Right lobe of liver (tissue), 6 donors: ENCODE results near the gene CNPY4. TPM values are rescaled to one million over a fixed set of nuclear protein-coding genes. Genes with fewer than 3 reads are reported as not detected.
A peak's percentile ranks its signal among the peaks of the same experiment; 100 is the strongest.

ENCODE experiments used
- ATAC-seq, 4 donors: fragments of 200-7000 bp; cut with Tn5 transposase; one replicate each; pipeline ENCODE4 v1.9.1; 2020; ENCODE audit warnings: mild to moderate bottlenecking in 4 of 4, moderate library complexity in 4 of 4
- DNase-seq, 3 donors: peaks; one replicate each; pipeline ENCODE4 v3.0.0-alpha.2; 2020
- H3K27ac ChIP-seq, 3 donors: fragments of 200-600 bp; one replicate each; pipeline ENCODE4 v1.8.0; 2022
- H3K27me3 ChIP-seq, 2 donors: fragments of 200-600 bp; one replicate each; pipeline ENCODE4 v1.8.0; 2022
- H3K36me3 ChIP-seq, 4 donors: fragments of 200-600 bp; sonication (generic) in 1 of 4; one replicate each; pipeline versions ENCODE4 v1.5.1 to v1.8.0; 2017 to 2022; ENCODE audit warnings: control low read depth in 1 of 4
- H3K4me1 ChIP-seq, 4 donors: fragments of 200-600 bp; sonication (generic) in 1 of 4; one replicate each; pipeline versions ENCODE4 v1.5.1 to v1.8.0; 2017 to 2022; ENCODE audit warnings: control low read depth in 1 of 4
- H3K4me3 ChIP-seq, 3 donors: fragments of 200-600 bp; one replicate each; pipeline ENCODE4 v1.8.0; 2022
- H3K9me3 ChIP-seq, 4 donors: fragments of 200-600 bp; sonication (generic) in 1 of 4; one replicate each; pipeline versions ENCODE4 v1.5.1 to v1.8.0; 2017 to 2022; ENCODE audit warnings: control low read depth in 1 of 4
- CTCF ChIP-seq, 4 donors: fragments of 200-600 bp in 3 of 4; fragments of 450-650 bp in 1 of 4; IDR thresholded peaks; one replicate each; pipeline versions ENCODE4 v1.5.1 to v1.8.0; 2016 to 2022; ENCODE audit warnings: antibody characterized with exemption in 4 of 4, mild to moderate bottlenecking in 2 of 4
- POLR2A ChIP-seq: fragments of 450-650 bp; IDR thresholded peaks from one replicate; pipeline ENCODE4 v1.6.1; 2017; ENCODE audit warnings: antibody characterized with exemption, mild to moderate bottlenecking
- WGBS: methylation state at CpG from one replicate; pipeline ENCODE4 v1.1.6; 2018; ENCODE audit warnings: low coverage, low lambda C conversion rate; ENCODE audit not compliant: insufficient coverage; ENCODE audit errors: missing lambda C conversion rate; 5-methylcytosine and 5-hydroxymethylcytosine counted together
- intact Hi-C, 2 donors: fragments of 100-400 bp; cut with DNase I; formaldehyde crosslinking; loops; one replicate each; pipeline versions ENCODE4 v1.11.2 to v1.14.1; 2022
- long read RNA-seq: library from polyadenylated mRNA; unstranded; transcript quantifications from one replicate; pipeline ENCODE4 v2.0.0, GENCODE V29; 2019
- total RNA-seq, 6 experiments: library from RNA; depleted of rRNA in 2 of 6; stranded (reverse); fragments of >200 nt in 2 of 6; fragmentation: NEBNext Ultra II Directional in 3 of 6; extraction: Animal tissue kit (Norgen Biotek cat#: 25700) in 3 of 6; gene quantifications; one replicate each; pipeline versions ENCODE4 v1.1.0 to v1.2.4, GENCODE V29; 2016 to 2023
- donor health status: DM: no; HTN: yes; CAD: no.
- donor health status: DM: no; HTN: no; CAD: no.
- donor health status: DM: no; HTN: no; CAD: no.
- donor health status: DM: no; HTN: yes; CAD: no.
- donor health status: DM: no; HTN: yes; CAD: no.

Gene CNPY4
- total RNA-seq, result 1 to 10 TPM; 2.9 to 4.9 (median 3.9) TPM
- long read RNA-seq, partial matches to known transcripts, result 0 of 2 reads
- long read RNA-seq, other reads (novel, unspliced or antisense), result 0 of 2 reads

GRCh38 chr7:100119072-100119969 lies at the start of gene CNPY4, which contains the start of gene TAF6:
Gene CNPY4, plus strand, starts transcription at chr7:100119634. Its CDS starts 111 bp downstream, at chr7:100119745.
Gene TAF6, minus strand, starts transcription at chr7:100119358. Its CDS starts 5,149 bp downstream, at chr7:100114209.
- Histone ChIP-seq H3K4me1 (peaks cover 0 to 14% (median 2%) of the 10 kb centered on the region in 4 donors), H3K9me3 (no peaks in the 10 kb centered on the region), H3K27me3 (no peaks in the 10 kb centered on the region), H3K36me3 (no peaks in the 10 kb centered on the region), H3K4me3 (peak within 1 kb of the TSS; percentile 86 to 95 (median 93)), H3K27ac (peak within 1 kb of the TSS; percentile 93 to 95 (median 94))
- WGBS, result under 1% methylated on average over 28 of the region's 49 CpGs
- ATAC-seq (peak; percentile 93 to 96 (median 94)), DNase-seq (peak; percentile 96 to 97 (median 97))
- TF ChIP-seq CTCF (IDR thresholded peaks at IDR 0.05) (no peak), POLR2A (peak; percentile 47)
- intact Hi-C loops, result no loop called here

- Histone ChIP-seq H3K4me3 (no peak overlapping the region), H3K27me3 (no peaks in the 10 kb centered on the region), H3K27ac (no peak overlapping the region), H3K36me3 (peaks cover 8 to 54% (median 47%) of the 10 kb centered on the region in 4 donors), H3K4me1 (peaks cover 0 to 20% (median 8%) of the 10 kb centered on the region in 4 donors), H3K9me3 (peaks cover 4 to 16% (median 9%) of the 10 kb centered on the region in 4 donors)
- ATAC-seq, result no peak
- no peak for DNase-seq
- TF ChIP-seq CTCF (IDR thresholded peaks at IDR 0.05), result no peak
- TF ChIP-seq POLR2A, result no peak
- intact Hi-C loops, result no loop called here
- WGBS, result 88% methylated on average over 5 of the region's 5 CpGs
Observed at GRCh38 chr7:100069991-100070390, 49.4 kb upstream of the CNPY4 start.

GRCh38 chr7:100071018-100071723 lies 48.3 kb upstream of the CNPY4 start:
- ATAC-seq (no peak), DNase-seq (no peak)
- Histone ChIP-seq H3K4me1 (peaks cover 0 to 9% (median 4%) of the 10 kb centered on the region in 4 donors), H3K27ac (no peak overlapping the region), H3K9me3 (peaks cover 4 to 16% (median 9%) of the 10 kb centered on the region in 4 donors), H3K36me3 (peaks cover 8 to 65% (median 53%) of the 10 kb centered on the region in 4 donors), H3K27me3 (no peaks in the 10 kb centered on the region), H3K4me3 (no peak overlapping the region)
- intact Hi-C loops, result no loop called here
- 98% methylated on average over 9 of the region's 11 CpGs for WGBS
- TF ChIP-seq CTCF (IDR thresholded peaks at IDR 0.05) (no peak), POLR2A (no peak)

GRCh38 chr7:100072462-100072861 lies 47.0 kb upstream of the CNPY4 start:
- Histone ChIP-seq H3K4me3 (no peak overlapping the region), H3K4me1 (no peaks in the 10 kb centered on the region), H3K9me3 (peaks cover 4 to 16% (median 9%) of the 10 kb centered on the region in 4 donors), H3K27me3 (no peaks in the 10 kb centered on the region), H3K36me3 (peaks cover 8 to 78% (median 58%) of the 10 kb centered on the region in 4 donors), H3K27ac (no peak overlapping the region)
- 97% methylated on average over 5 of the region's 10 CpGs for whole genome bisulfite sequencing
- ATAC-seq (no peak), DNase-seq (no peak)
- intact Hi-C loops, result no loop called here
- TF ChIP-seq CTCF (IDR thresholded peaks at IDR 0.05) (no peak), POLR2A (no peak)
